Activated CD8-positive, alpha-beta memory T cell treated with anti-CD3 and anti-CD28 coated beads, Interleukin-2, amount 50 U/mL, for 24 hours (primary cell): Measurements from ENCODE around the gene MYOM3.

Source experiments
- DNase-seq: peaks from one replicate; pipeline ENCODE4 v3.0.0-alpha.2; 2020; ENCODE audit errors: extremely low read depth

The MYOM3 gene

DNA sequence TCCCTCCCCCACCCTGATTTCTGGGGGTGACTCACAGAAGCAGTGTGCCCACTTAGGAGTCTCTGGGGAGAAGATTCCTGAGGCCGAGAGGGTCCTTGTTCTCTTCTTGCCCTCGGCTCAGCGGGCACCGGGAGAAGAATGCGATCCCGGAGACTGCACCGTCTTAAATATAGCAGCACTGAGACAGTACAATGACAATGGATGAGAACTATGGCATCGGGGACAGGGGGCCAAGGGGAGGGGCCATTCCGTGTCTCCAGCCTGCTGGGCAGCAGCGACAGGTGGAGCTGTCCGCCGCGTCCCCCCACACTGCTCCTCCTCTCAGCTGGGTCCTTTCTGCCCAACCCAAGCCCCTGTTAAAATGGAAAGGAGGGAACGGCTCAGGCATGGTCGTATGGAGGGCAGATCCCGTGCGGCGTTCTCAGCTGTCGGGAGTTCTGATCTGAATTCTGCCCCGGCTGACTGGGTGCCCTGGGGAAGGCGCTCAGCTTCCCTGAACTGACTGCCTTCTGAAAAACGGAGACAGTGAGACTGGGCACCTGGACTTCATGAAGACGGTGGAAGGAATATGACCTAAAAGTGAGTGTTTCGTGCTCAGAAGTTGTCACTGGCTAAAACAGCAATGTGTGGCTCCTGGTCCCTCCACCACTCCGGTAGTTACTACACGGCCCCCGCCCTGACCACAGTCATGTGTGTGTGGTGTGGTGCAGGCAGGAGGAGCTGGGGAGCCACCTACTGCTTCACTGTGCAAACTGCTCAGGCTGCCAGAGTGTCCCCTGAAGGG, at the start of gene MYOM3:
Gene MYOM3 (minus strand): TSS at position 140 of the 784 bp plus-strand sequence. CDS start 3,499 bp downstream, outside the sequence.
- peak; percentile 20 for DNase-seq

GRCh38 chr1:24161270-24161669, 49.3 kb upstream of the MYOM3 start:
- DNase-seq = no peak

GRCh38 chr1:24159366-24159765, 47.4 kb upstream of the MYOM3 start:
- no peak for DNase-seq

GRCh38 chr1:24157918-24158481, 46.1 kb upstream of the MYOM3 start:
- no peak for DNase-seq

DNA sequence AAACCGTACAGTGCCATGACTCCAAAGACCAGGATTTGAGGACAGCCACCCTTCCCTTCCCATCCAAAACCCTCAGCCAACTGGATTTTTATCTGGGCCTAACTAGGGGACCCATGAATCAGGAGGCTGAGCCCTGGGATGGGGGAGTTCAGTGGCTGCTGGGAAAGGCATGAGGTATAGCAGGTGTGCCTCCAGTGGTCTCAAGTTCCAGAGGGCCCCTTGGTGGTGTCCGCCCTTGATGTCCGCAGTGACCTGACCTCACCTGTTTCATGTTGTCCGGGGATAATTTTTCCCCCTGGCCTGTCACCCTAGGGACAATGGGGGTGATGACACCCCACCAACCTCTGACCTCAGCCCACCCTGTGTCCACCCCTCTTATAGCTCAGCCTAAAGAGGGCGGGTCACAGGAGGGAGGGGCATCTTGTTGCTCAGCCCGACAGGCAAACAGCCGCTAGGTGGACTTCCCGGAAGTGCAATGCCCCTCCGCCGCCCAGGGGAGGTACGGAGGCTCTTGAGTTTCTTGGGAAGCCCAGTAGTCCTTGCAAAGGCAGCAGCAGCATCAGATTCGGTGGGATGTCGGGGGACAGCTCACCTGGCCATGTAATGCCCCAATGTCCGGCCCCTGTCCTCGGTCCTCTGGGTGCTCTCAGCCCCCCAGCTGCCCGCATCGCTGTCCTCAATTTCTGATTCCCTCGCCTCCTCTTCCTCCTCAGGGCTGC, 44.8 kb upstream of the MYOM3 start:
- DNase-seq = no peak

- DNase-seq = no peak
Observed at GRCh38 chr1:24155011-24155782, 43.3 kb upstream of the MYOM3 start.

- no peak for DNase-seq
Observed at GRCh38 chr1:24154215-24154614, 42.3 kb upstream of the MYOM3 start.

- DNase-seq = no peak
Observed at GRCh38 chr1:24152631-24153494, 40.9 kb upstream of the MYOM3 start.

GRCh38 chr1:24151175-24151533, 39.2 kb upstream of the MYOM3 start:
- DNase-seq = no peak

GRCh38 chr1:24150234-24151174, 38.6 kb upstream of the MYOM3 start:
- peak; percentile 81 for DNase-seq

GRCh38 chr1:24149866-24150233, 37.9 kb upstream of the MYOM3 start:
- no peak for DNase-seq

GRCh38 chr1:24147816-24148215, 35.9 kb upstream of the MYOM3 start:
- DNase-seq = no peak

DNA sequence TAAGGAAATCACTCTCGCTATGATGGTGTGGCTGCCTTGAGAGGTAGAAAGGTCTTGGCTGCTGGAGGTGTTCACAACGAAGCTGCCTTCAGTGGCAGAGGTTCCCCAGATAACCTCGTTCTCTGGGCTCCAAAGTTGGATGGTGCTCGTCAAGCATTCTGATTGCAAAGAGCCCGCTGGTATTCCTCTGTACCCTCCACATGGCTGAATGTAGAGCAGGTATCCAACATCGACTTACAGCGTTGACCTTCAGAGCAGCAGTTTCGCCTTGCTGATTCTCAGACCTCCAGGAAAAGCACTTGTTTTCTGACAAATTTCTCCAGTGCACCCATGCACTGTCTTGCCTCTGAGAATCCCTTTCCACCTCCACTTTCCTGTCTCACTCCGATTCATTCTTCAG, 35.3 kb upstream of the MYOM3 start:
- no peak for DNase-seq

DNA sequence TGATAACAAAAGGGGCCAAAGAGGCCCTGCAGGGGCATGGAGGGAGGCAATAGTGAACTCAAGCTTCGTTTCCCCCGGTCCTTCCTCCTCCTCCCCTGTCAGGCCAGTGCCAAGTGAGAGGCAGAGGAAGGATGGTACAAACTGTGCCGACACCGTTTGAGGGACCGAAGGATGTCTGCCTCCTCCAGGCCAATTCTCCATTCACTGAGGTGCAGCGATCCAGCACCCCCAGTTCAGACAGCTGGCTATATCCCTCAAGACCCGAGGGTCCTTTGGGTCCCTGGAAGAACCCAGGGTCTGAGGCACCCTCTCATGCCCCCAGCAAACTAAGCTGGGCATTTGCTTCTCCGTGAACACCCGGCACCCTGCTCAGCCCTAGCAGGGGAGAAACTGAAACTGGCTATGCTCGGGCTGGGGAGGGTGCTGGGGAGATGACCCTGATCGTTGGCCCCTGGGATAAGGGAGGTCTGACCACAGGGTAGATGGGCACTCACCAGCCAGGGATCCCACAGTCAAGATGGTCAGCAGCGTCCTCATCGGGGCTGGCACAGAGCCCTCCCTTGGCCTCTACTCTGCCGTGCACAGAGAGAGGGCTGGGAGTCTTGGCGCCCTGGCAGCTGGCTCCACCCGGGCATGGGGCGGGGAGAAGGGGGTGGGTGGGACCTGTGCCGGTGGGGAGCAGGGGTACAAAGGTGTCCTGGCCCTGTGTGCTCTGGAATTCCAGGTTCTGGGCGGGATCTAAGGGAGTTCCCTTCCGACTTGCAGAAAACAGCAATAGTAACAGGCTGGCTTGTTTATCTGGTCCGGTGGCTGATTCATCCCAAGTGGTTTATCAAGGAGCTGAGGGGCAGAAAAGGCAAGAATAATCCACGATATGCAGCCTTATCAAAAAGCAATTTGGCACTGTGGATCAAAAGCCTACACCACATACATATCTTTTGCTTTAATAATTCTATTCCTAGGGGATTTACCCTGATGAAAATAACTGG, 30.9 kb upstream of the MYOM3 start, which contains the start of gene IL22RA1:
Gene IL22RA1 (minus strand): TSS at position 595 of the 989 bp plus-strand sequence. CDS start 58 bp downstream, at position 537.
- DNase-seq = no peak

DNA sequence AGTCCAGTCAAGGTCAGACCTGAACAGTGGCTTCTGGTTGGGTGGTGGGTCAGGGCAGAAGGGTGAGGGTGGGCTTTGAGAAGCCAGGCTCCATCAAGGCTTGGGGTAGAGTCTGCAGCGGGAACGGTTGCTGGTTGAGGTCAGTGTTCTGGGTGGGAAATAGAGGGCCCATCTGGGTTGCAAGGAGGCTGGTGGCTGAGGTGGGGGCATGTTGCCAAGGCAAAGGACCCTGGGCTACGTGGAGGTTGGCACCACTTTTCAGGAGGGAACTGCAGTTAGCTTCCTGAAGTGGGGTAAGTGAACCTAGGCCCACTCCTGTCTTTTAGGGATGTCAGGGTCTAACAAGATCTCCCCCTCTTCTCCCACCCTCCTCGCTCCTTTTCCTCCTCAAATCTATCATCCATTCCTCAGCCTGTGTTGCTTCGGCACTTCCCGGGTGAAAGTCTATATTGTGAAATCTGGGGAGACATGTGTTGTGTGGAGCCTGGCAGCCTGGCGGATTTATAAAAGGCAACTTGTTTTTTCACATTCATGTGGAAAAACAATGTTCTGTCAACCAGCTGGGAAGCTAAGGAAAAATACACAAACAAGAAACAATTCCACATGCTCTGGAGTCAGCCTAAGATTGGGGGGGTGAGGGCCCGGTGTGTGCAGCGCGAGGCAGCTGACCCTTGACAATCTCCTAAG, 29.5 kb upstream of the MYOM3 start:
- no peak for DNase-seq

- DNase-seq = no peak
Observed at GRCh38 chr1:24140741-24141181, 28.8 kb upstream of the MYOM3 start.

DNA sequence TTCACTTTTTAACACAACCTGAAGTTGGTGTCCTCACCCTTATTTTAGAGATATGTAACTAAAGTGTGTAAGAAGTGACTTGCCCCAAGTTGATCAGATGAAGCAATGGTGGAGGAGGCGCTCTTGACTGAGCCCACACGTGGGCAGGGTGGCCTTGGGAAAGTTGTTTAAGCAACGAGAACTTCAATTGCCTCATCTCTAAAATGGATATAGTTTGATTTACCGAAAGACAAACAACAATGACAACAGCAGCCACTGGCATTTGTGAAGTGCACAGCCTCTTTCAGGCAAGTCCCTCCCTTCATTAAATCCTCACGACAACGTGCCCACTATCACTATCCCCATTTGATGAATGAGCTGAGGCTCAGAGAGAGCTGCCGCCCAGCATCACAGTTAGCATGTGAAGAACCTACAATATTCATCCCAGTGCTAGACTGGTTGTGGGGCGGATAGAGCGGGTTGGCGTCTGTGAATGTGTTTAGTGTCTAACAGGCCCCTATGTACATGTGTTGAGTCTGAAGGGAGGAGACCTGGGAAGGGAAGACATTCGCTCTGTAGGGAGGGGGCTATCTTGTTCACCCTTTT, 28.0 kb upstream of the MYOM3 start:
- DNase-seq = no peak

GRCh38 chr1:24139222-24139489, 27.2 kb upstream of the MYOM3 start:
- no peak for DNase-seq
